ENCODE data around the gene PCDHGB6.
"Not testable (repeated sequence)": the region's sequence is repeated elsewhere in the genome, so short reads cannot be mapped to it uniquely, and the experiment has no call there.

The PCDHGB6 gene

GRCh38 chr5:141412854-141413539 lies 5.2 kb downstream of the PCDHGB6 start, which contains the start of gene PCDHGA10:
Gene PCDHGA10 (plus strand): TSS chr5:141412987. CDS start chr5:141413176, 189 bp downstream.
- peak; percentile 58 for DNase-seq
- Histone ChIP-seq H3K36me3 (no peaks in the 10 kb centered on the region), H3K27me3 (ENCODE audit: insufficient read depth, low read depth, severe bottlenecking) (no peaks in the 10 kb centered on the region), H3K9me3 (ENCODE audit: severe bottlenecking) (peaks cover 3% of the 10 kb centered on the region), H3K4me3 (ENCODE audit: low read depth, low read length) (no peak within 1 kb of the TSS), H3K27ac (no peak within 1 kb of the TSS)
- TF ChIP-seq CTCF (IDR thresholded peaks at IDR 0.05; ENCODE audit: low read depth, low read length) = peak; percentile 58

- Histone ChIP-seq H3K27me3 (ENCODE audit: insufficient read depth, low read depth, severe bottlenecking) (no peaks in the 10 kb centered on the region), H3K9me3 (ENCODE audit: severe bottlenecking) (peaks cover 3% of the 10 kb centered on the region), H3K36me3 (no peaks in the 10 kb centered on the region), H3K27ac (no peak overlapping the region), H3K4me3 (ENCODE audit: low read depth, low read length) (no peak overlapping the region)
- TF ChIP-seq CTCF (IDR thresholded peaks at IDR 0.05; ENCODE audit: low read depth, low read length) = no peak
- DNase-seq = no peak
These were observed 5.8 kb downstream of the PCDHGB6 start for GRCh38 chr5:141413540-141414069.

- not testable (repeated sequence) for H3K27ac ChIP-seq; H3K27me3 ChIP-seq (ENCODE audit: insufficient read depth, low read depth, severe bottlenecking); H3K36me3 ChIP-seq; DNase-seq; H3K4me3 ChIP-seq (ENCODE audit: low read depth, low read length)
- peaks cover 11% of the 10 kb centered on the region for H3K9me3 ChIP-seq (ENCODE audit: severe bottlenecking)
These were observed 6.9 kb downstream of the PCDHGB6 start for GRCh38 chr5:141414548-141415274.

GRCh38 chr5:141415275-141415618 lies 7.4 kb downstream of the PCDHGB6 start:
- not testable (repeated sequence) for H3K27me3 ChIP-seq (ENCODE audit: insufficient read depth, low read depth, severe bottlenecking); DNase-seq; H3K36me3 ChIP-seq; H3K27ac ChIP-seq; H3K4me3 ChIP-seq (ENCODE audit: low read depth, low read length)
- peaks cover 15% of the 10 kb centered on the region for H3K9me3 ChIP-seq (ENCODE audit: severe bottlenecking)

GRCh38 chr5:141417494-141418172 lies 9.8 kb downstream of the PCDHGB6 start, which contains the start of gene PCDHGB7:
Gene PCDHGB7 (plus strand): TSS chr5:141417677. CDS start chr5:141417860, 183 bp downstream.
- not testable (repeated sequence) for H3K27me3 ChIP-seq (ENCODE audit: insufficient read depth, low read depth, severe bottlenecking); H3K27ac ChIP-seq; H3K36me3 ChIP-seq; H3K4me3 ChIP-seq (ENCODE audit: low read depth, low read length)
- H3K9me3 ChIP-seq (ENCODE audit: severe bottlenecking) = peaks cover 25% of the 10 kb centered on the region
- TF ChIP-seq CTCF (IDR thresholded peaks at IDR 0.05; ENCODE audit: low read depth, low read length) = peak; percentile 67
- peak; percentile 58 for DNase-seq

- Histone ChIP-seq H3K27ac (no peak overlapping the region), H3K4me3 (ENCODE audit: low read depth, low read length) (no peak overlapping the region), H3K9me3 (ENCODE audit: severe bottlenecking) (peaks cover 25% of the 10 kb centered on the region), H3K27me3 (ENCODE audit: insufficient read depth, low read depth, severe bottlenecking) (no peaks in the 10 kb centered on the region), H3K36me3 (no peaks in the 10 kb centered on the region)
- no peak for TF ChIP-seq CTCF (IDR thresholded peaks at IDR 0.05; ENCODE audit: low read depth, low read length)
- no peak for DNase-seq
These were observed 11.5 kb downstream of the PCDHGB6 start for GRCh38 chr5:141419074-141419880.
